GM06990 (cell line): ENCODE results near the gene CCDC57.
A peak's percentile ranks its signal among the peaks of the same experiment; 100 is the strongest.
"Not testable (repeated sequence)": the region's sequence is repeated elsewhere in the genome, so short reads cannot be mapped to it uniquely, and the experiment has no call there.

ENCODE experiments used
- DNase-seq: peaks from one replicate; pipeline ENCODE4 v3.0.0-alpha.2; 2011; ENCODE audit not compliant: insufficient read length; ENCODE audit errors: extremely low read depth
- H3K27me3 ChIP-seq: replicated peaks from 2 replicates; pipeline ENCODE4 v1.6.0; 2011; ENCODE audit warnings: low read length; ENCODE audit not compliant: control insufficient read depth, insufficient read depth
- H3K36me3 ChIP-seq: 2 replicates; pipeline ENCODE4 v1.5.1; 2011; ENCODE audit warnings: low read length; ENCODE audit not compliant: control insufficient read depth, insufficient read depth
- H3K4me3 ChIP-seq: replicated peaks from 2 replicates; pipeline ENCODE4 v1.5.1; 2011; ENCODE audit warnings: low read depth, mild to moderate bottlenecking, control low read depth, low read length
- CTCF ChIP-seq: IDR thresholded peaks from 2 replicates; pipeline ENCODE4 v1.5.1; 2011; ENCODE audit warnings: low read length, control low read depth, mild to moderate bottlenecking, inconsistent platforms; ENCODE audit not compliant: insufficient read depth, poor library complexity, severe bottlenecking

CCDC57 gene

GRCh38 chr17:82134101-82134500, 78.5 kb downstream of the CCDC57 start:
- TF ChIP-seq CTCF, result no peak
- no peaks in the 10 kb centered on the region for H3K27me3 ChIP-seq
- H3K36me3 ChIP-seq, result no peaks in the 10 kb centered on the region
- H3K4me3 ChIP-seq, result no peak overlapping the region
- no peak for DNase-seq

- not testable (repeated sequence) for H3K36me3 ChIP-seq, H3K27me3 ChIP-seq, DNase-seq, H3K4me3 ChIP-seq
Observed at GRCh38 chr17:82133166-82133953, 79.3 kb downstream of the CCDC57 start.

- Histone ChIP-seq H3K27me3 (no peaks in the 10 kb centered on the region), H3K4me3 (no peak overlapping the region), H3K36me3 (no peaks in the 10 kb centered on the region)
- no peak for DNase-seq
- TF ChIP-seq CTCF, result peak; percentile 29
Observed at GRCh38 chr17:82129095-82129494, 83.5 kb downstream of the CCDC57 start.

GRCh38 chr17:82128287-82128686, 84.4 kb downstream of the CCDC57 start:
- Histone ChIP-seq H3K27me3 (no peaks in the 10 kb centered on the region), H3K4me3 (no peak overlapping the region), H3K36me3 (no peaks in the 10 kb centered on the region)
- DNase-seq, result no peak
- TF ChIP-seq CTCF, result no peak

- Histone ChIP-seq H3K4me3 (no peak overlapping the region), H3K27me3 (no peaks in the 10 kb centered on the region), H3K36me3 (no peaks in the 10 kb centered on the region)
- DNase-seq, result no peak
- no peak for TF ChIP-seq CTCF
Observed at GRCh38 chr17:82127704-82128103, 84.9 kb downstream of the CCDC57 start.

- DNase-seq, result no peak
Observed at GRCh38 chr17:82127315-82127595, 85.4 kb downstream of the CCDC57 start.

More at GRCh38 chr17:82127315-82127595, 85.4 kb downstream of the CCDC57 start:
- no peaks in the 10 kb centered on the region for H3K36me3 ChIP-seq
- H3K4me3 ChIP-seq, result no peak overlapping the region
- TF ChIP-seq CTCF, result no peak
- no peaks in the 10 kb centered on the region for H3K27me3 ChIP-seq
